Trophoblast cell (in vitro differentiated cells and primary cell): ENCODE measurements around the gene SEMA4F.

Experiments
- DNase-seq, 2 donors: peaks; one replicate each; pipeline ENCODE4 v3.0.0-alpha.2; 2016
- H2AFZ ChIP-seq: 2 replicates; pipeline ENCODE4 v1.6.1; 2013; ENCODE audit warnings: low read length, moderate library complexity, mild to moderate bottlenecking; ENCODE audit not compliant: insufficient read depth, poor library complexity
- H2AK5ac ChIP-seq: 2 replicates; pipeline ENCODE4 v1.6.1; 2013; ENCODE audit warnings: mild to moderate bottlenecking, low read length
- H2BK120ac ChIP-seq: 2 replicates; pipeline ENCODE4 v1.6.1; 2013; ENCODE audit warnings: low read length, mild to moderate bottlenecking, moderate library complexity; ENCODE audit not compliant: insufficient read depth, poor library complexity
- H2BK12ac ChIP-seq: 2 replicates; pipeline ENCODE4 v1.6.1; 2013; ENCODE audit warnings: mild to moderate bottlenecking, low read length, moderate library complexity
- H2BK5ac ChIP-seq: 2 replicates; pipeline ENCODE4 v1.6.1; 2013; ENCODE audit warnings: low read length, low read depth, moderate library complexity, mild to moderate bottlenecking; ENCODE audit not compliant: poor library complexity
- H3K14ac ChIP-seq: 2 replicates; pipeline ENCODE4 v1.6.1; 2013; ENCODE audit warnings: mild to moderate bottlenecking, low read length
- H3K18ac ChIP-seq: 2 replicates; pipeline ENCODE4 v1.6.1; 2013; ENCODE audit warnings: mild to moderate bottlenecking, low read length
- H3K23ac ChIP-seq: 2 replicates; pipeline ENCODE4 v1.6.1; 2013; ENCODE audit warnings: low read length
- H3K27ac ChIP-seq: 2 replicates; pipeline ENCODE4 v1.5.1; 2013; ENCODE audit warnings: low read depth, mild to moderate bottlenecking, inconsistent platforms, low read length, moderate library complexity
- H3K27me3 ChIP-seq: 2 replicates; pipeline ENCODE4 v1.6.1; 2013; ENCODE audit warnings: inconsistent platforms, mild to moderate bottlenecking, low read length, moderate library complexity; ENCODE audit not compliant: insufficient read depth
- H3K36me3 ChIP-seq, 2 experiments: 1 replicate in 1 of 2; 2 replicates in 1 of 2; pipeline ENCODE4 v1.6.1; 2013; ENCODE audit warnings: low read length in 2 of 2, mild to moderate bottlenecking in 2 of 2, moderate library complexity in 1 of 2; ENCODE audit not compliant: insufficient read depth in 2 of 2, control insufficient read depth in 1 of 2
- H3K4ac ChIP-seq: 2 replicates; pipeline ENCODE4 v1.6.1; 2013; ENCODE audit warnings: low read depth, mild to moderate bottlenecking, low read length, moderate library complexity
- H3K4me1 ChIP-seq, 2 experiments: 1 replicate in 1 of 2; 2 replicates in 1 of 2; pipeline ENCODE4 v1.6.1; 2013; ENCODE audit warnings: low read length in 2 of 2, mild to moderate bottlenecking in 2 of 2, moderate library complexity in 1 of 2; ENCODE audit not compliant: insufficient read depth in 2 of 2, control insufficient read depth in 1 of 2
- H3K4me2 ChIP-seq: 2 replicates; pipeline ENCODE4 v1.6.1; 2013; ENCODE audit warnings: inconsistent platforms, mild to moderate bottlenecking, low read length, moderate library complexity
- H3K4me3 ChIP-seq: 2 replicates; pipeline ENCODE4 v1.5.1; 2013; ENCODE audit warnings: mild to moderate bottlenecking, low read depth, low read length, inconsistent platforms
- H3K79me1 ChIP-seq: one replicate; pipeline ENCODE4 v1.6.1; 2013; ENCODE audit warnings: low read length
- H3K79me2 ChIP-seq: 2 replicates; pipeline ENCODE4 v1.6.1; 2013; ENCODE audit warnings: low read length, mild to moderate bottlenecking; ENCODE audit not compliant: control insufficient read depth, insufficient read depth, poor library complexity
- H3K9ac ChIP-seq: 2 replicates; pipeline ENCODE4 v1.6.1; 2013; ENCODE audit warnings: mild to moderate bottlenecking, low read length
- H3K9me3 ChIP-seq: 2 replicates; pipeline ENCODE4 v1.6.1; 2013; ENCODE audit warnings: low read depth, mild to moderate bottlenecking, control low read depth, inconsistent platforms, low read length; ENCODE audit not compliant: insufficient read depth
- H4K12ac ChIP-seq: 2 replicates; pipeline ENCODE4 v1.6.1; 2013; ENCODE audit warnings: low read depth, mild to moderate bottlenecking, low read length, moderate library complexity
- H4K8ac ChIP-seq: 2 replicates; pipeline ENCODE4 v1.6.1; 2013; ENCODE audit warnings: low read depth, mild to moderate bottlenecking, low read length, moderate library complexity
- H4K91ac ChIP-seq: one replicate; pipeline ENCODE4 v1.6.1; 2013; ENCODE audit warnings: low read depth, mild to moderate bottlenecking, low read length, moderate library complexity
- WGBS: extraction: QIAGEN DNeasy Blood & Tissue Kit; methylation state at CpG from one replicate; pipeline ENCODE4 v1.1.7; 2013; ENCODE audit warnings: missing lambda C conversion rate; ENCODE audit not compliant: insufficient read length, insufficient coverage; ENCODE audit errors: extremely low coverage; 5-methylcytosine and 5-hydroxymethylcytosine counted together

The SEMA4F gene

DNA sequence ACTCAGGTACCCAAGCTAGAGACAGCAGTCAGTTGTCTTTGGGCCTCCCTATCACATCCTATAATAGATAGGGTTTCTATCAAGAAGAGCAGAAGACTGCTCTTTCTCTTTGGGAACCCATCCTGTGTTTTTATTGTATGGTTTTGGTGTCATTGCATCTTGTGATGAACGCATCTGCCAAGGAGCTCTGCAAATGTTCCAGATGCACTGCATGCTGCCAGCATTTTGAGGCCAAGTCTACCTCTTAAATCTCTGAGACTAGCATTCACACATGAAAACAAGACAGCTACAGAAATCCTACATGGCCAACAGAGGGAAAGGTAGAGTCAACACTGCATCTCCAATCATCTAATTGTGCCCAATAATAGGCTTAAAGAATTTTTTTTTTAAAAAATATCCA lies 14.0 kb downstream of the SEMA4F start:
- Histone ChIP-seq H3K9ac (no peak overlapping the region), H3K4me2 (no peak overlapping the region), H3K4me1 (no peaks in the 10 kb centered on the region), H3K36me3 (no peaks in the 10 kb centered on the region), H3K27ac (no peak overlapping the region), H4K12ac (no peak overlapping the region), H3K4me3 (no peak overlapping the region), H3K27me3 (no peaks in the 10 kb centered on the region), H3K9me3 (no peaks in the 10 kb centered on the region), H2BK5ac (no peak overlapping the region), H3K23ac (no peak overlapping the region), H3K18ac (no peak overlapping the region), H4K8ac (no peak overlapping the region), H2AFZ (no peak overlapping the region), H2BK120ac (no peak overlapping the region), H3K4ac (no peak overlapping the region), H4K91ac (no peak overlapping the region), H3K79me1 (no peaks in the 10 kb centered on the region), H3K14ac (no peak overlapping the region), H3K79me2 (no peaks in the 10 kb centered on the region), H2AK5ac (no peak overlapping the region), H2BK12ac (no peak overlapping the region)
- no CpG with 5 or more reads among the region's 1 CpG for WGBS
- DNase-seq: no peak

GRCh38 chr2:74670263-74670662 lies 16.2 kb downstream of the SEMA4F start:
- Histone ChIP-seq H3K14ac (no peak overlapping the region), H2AFZ (no peak overlapping the region)

DNA sequence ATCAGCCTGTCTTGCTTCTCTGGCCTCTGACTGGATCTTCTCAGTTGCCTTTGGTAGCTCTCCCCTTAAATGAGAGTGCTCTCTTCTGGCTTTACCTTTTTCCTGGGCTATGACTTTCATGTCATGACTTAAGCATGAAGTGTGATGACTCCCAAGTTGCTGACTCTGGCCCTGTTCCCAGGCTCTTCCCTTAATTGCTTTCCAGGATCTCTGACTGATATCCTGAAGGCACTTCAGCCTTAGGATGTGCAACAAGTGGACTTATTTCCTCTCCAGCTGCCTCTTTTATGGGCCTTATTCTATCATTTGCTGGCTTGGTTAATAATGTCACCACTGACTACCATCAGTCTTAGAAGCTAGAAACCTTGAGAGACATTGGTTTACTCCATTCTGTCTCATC lies 17.4 kb downstream of the SEMA4F start:
- no peak overlapping the region for H2AK5ac ChIP-seq
- no peak overlapping the region for H4K91ac ChIP-seq
- DNase-seq: no peak
- no peak overlapping the region for H2BK120ac ChIP-seq
- H3K4me3 ChIP-seq: no peak overlapping the region
- H3K9ac ChIP-seq: no peak overlapping the region
- no peak overlapping the region for H4K8ac ChIP-seq
- H3K79me1 ChIP-seq: no peaks in the 10 kb centered on the region
- H3K4me2 ChIP-seq: no peak overlapping the region
- H3K4ac ChIP-seq: no peak overlapping the region
- H2BK5ac ChIP-seq: no peak overlapping the region
- no peaks in the 10 kb centered on the region for H3K4me1 ChIP-seq
- H3K9me3 ChIP-seq: no peaks in the 10 kb centered on the region
- H4K12ac ChIP-seq: no peak overlapping the region
- H3K18ac ChIP-seq: no peak overlapping the region
- H3K36me3 ChIP-seq: no peaks in the 10 kb centered on the region
- H2BK12ac ChIP-seq: no peak overlapping the region
- no peak overlapping the region for H3K23ac ChIP-seq
- no peak overlapping the region for H3K27ac ChIP-seq
- H3K79me2 ChIP-seq: no peaks in the 10 kb centered on the region
- H3K14ac ChIP-seq: no peak overlapping the region
- no peaks in the 10 kb centered on the region for H3K27me3 ChIP-seq
- no peak overlapping the region for H2AFZ ChIP-seq

More at GRCh38 chr2:74670263-74670662, 16.2 kb downstream of the SEMA4F start:
- no peak overlapping the region for H3K23ac ChIP-seq
- no peak overlapping the region for H4K12ac ChIP-seq
- H3K79me1 ChIP-seq: no peaks in the 10 kb centered on the region
- DNase-seq: no peak
- H3K4me3 ChIP-seq: no peak overlapping the region
- no peak overlapping the region for H3K4me2 ChIP-seq
- no peaks in the 10 kb centered on the region for H3K4me1 ChIP-seq
- H2BK5ac ChIP-seq: no peak overlapping the region
- no peak overlapping the region for H2BK120ac ChIP-seq
- H3K9me3 ChIP-seq: no peaks in the 10 kb centered on the region
- no peak overlapping the region for H3K4ac ChIP-seq
- no CpG with 5 or more reads among the region's 7 CpGs for WGBS
- no peak overlapping the region for H2AK5ac ChIP-seq
- H3K36me3 ChIP-seq: no peaks in the 10 kb centered on the region
- no peaks in the 10 kb centered on the region for H3K79me2 ChIP-seq
- no peak overlapping the region for H2BK12ac ChIP-seq
- H3K18ac ChIP-seq: no peak overlapping the region
- H4K91ac ChIP-seq: no peak overlapping the region
- no peak overlapping the region for H4K8ac ChIP-seq
- H3K27me3 ChIP-seq: no peaks in the 10 kb centered on the region
- no peak overlapping the region for H3K27ac ChIP-seq
- no peak overlapping the region for H3K9ac ChIP-seq

- Histone ChIP-seq H3K4ac (no peak overlapping the region), H3K9ac (no peak overlapping the region), H3K4me2 (no peak overlapping the region), H3K18ac (no peak overlapping the region), H2BK5ac (no peak overlapping the region), H4K91ac (no peak overlapping the region), H3K79me1 (no peaks in the 10 kb centered on the region), H2AFZ (no peak overlapping the region), H3K36me3 (no peaks in the 10 kb centered on the region), H4K8ac (no peak overlapping the region), H3K27ac (no peak overlapping the region), H3K4me1 (no peaks in the 10 kb centered on the region), H3K4me3 (no peak overlapping the region), H3K9me3 (no peaks in the 10 kb centered on the region), H3K79me2 (no peaks in the 10 kb centered on the region), H4K12ac (no peak overlapping the region), H3K27me3 (no peaks in the 10 kb centered on the region), H2BK120ac (no peak overlapping the region), H2AK5ac (no peak overlapping the region), H2BK12ac (no peak overlapping the region), H3K23ac (no peak overlapping the region), H3K14ac (no peak overlapping the region)
- no peak for DNase-seq
- no CpG with 5 or more reads among the region's 7 CpGs for WGBS
Measured at GRCh38 chr2:74673826-74674528, 19.9 kb downstream of the SEMA4F start.
